ENCODE results near the gene RAB11FIP3. TPM values are rescaled to one million over a fixed set of nuclear protein-coding genes. Genes with fewer than 3 reads are reported as not detected.
"Not testable (repeated sequence)": the region's sequence is repeated elsewhere in the genome, so short reads cannot be mapped to it uniquely, and the experiment has no call there.

The RAB11FIP3 gene
- total and polyA plus RNA-seq, 9 donors: 18.0 to 58.1 (median 38.1) TPM

DNA sequence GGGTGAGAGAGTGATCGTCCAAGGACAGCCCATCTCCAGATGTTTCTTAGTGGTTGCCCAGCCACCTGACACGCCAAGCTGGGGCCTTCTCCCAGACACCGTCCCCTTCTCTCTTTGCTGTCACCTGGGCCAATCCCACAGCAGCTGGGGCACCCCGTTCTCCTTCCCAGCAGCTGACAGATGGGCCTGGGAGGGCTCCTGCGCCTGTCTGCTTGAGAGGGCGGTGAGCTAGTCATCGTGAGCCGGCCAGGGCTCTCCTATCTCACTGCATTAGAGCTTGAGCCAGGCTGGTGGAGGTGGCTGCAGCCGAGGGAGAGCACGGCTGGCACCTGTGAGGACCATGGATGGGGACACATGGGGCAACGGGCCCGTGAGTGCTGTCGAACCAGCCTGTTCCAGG, 41.2 kb downstream of the RAB11FIP3 start:
- 71 to 81% (median 74%) methylated on average over 11 to 13 of the region's 13 CpGs for WGBS, 3 donors
- Histone ChIP-seq H3K4me1 (ENCODE audit: insufficient read depth) (no peaks in the 10 kb centered on the region), H3K27ac (no peak overlapping the region), H3K9me3 (no peaks in the 10 kb centered on the region), H3K36me3 (no peaks in the 10 kb centered on the region), H3K4me3 (no peak overlapping the region), H3K27me3 (no peaks in the 10 kb centered on the region)
- intact Hi-C loops (cut with DNase I): no loop called here
- no peak for DNase-seq
- TF ChIP-seq, protein P1, sequence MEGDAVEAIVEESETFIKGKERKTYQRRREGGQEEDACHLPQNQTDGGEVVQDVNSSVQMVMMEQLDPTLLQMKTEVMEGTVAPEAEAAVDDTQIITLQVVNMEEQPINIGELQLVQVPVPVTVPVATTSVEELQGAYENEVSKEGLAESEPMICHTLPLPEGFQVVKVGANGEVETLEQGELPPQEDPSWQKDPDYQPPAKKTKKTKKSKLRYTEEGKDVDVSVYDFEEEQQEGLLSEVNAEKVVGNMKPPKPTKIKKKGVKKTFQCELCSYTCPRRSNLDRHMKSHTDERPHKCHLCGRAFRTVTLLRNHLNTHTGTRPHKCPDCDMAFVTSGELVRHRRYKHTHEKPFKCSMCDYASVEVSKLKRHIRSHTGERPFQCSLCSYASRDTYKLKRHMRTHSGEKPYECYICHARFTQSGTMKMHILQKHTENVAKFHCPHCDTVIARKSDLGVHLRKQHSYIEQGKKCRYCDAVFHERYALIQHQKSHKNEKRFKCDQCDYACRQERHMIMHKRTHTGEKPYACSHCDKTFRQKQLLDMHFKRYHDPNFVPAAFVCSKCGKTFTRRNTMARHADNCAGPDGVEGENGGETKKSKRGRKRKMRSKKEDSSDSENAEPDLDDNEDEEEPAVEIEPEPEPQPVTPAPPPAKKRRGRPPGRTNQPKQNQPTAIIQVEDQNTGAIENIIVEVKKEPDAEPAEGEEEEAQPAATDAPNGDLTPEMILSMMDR (IDR thresholded peaks at IDR 0.05): no peak
- TF ChIP-seq EP300 (IDR thresholded peaks at IDR 0.05) (no peak), POLR2A (IDR thresholded peaks at IDR 0.05) (no peak)

DNA sequence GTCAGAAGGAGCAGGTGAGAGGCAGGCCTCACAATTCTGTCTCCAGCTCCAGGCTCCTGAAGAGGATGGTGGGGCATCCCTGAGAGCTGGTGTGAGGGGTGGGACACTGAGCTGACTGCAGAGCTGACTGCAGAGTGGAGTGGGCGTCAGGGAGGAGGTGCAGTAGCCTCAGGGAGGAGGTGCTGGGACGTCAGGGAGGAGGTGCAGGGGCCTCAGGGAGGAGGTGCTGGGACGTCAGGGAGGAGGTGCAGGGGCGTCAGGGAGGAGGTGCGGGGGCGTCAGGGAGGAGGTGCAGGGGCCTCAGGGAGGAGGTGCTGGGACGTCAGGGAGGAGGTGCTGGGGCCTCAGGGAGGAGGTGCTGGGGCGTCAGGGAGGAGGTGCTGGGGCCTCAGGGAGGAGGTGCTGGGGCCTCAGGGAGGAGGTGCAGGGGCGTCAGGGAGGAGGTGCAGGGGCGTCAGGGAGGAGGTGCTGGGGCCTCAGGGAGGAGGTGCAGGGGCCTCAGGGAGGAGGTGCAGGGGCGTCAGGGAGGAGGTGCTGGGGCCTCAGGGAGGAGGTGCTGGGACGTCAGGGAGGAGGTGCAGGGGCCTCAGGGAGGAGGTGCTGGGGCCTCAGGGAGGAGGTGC, 41.9 kb downstream of the RAB11FIP3 start:
- H3K4me1 ChIP-seq (ENCODE audit: insufficient read depth); H3K4me3 ChIP-seq; H3K27ac ChIP-seq; H3K9me3 ChIP-seq; H3K36me3 ChIP-seq; DNase-seq; intact Hi-C loops (cut with DNase I); H3K27me3 ChIP-seq: not testable (repeated sequence)
- 41 to 46% (median 43%) methylated on average over 12 of the region's 12 CpGs for WGBS, 3 donors

DNA sequence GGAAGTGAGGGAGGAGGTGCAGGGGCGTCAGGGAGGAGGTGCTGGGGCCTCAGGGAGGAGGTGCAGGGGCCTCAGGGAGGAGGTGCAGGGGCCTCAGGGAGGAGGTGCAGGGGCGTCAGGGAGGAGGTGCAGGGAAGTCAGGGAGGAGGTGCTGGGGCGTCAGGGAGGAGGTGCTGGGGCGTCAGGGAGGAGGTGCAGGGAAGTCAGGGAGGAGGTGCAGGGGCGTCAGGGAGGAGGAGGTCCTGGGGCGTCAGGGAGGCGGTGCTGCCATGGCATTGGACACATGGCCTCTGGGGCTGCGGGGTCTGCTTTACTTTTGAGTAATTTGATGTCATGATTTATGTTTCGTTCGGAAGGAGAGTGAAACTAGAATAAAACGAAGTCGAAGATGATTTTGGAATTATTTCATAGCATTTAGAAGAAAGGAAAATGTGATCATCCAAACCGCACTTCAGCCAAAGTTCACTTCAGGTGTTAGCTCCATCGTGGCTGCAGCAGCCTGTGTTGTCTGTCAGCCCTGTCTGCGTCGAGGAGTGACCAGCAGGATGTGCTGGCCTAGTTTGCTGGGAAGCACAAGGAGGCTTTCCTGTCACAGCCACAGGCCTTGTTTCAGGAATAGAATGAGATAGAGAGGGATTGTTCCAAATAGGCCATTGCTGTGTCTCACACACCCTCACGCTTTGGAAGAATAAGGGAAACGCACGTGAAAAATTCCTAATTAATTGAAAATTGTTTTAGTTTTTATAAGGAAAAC, 42.8 kb downstream of the RAB11FIP3 start:
- DNase-seq: no peak
- Histone ChIP-seq H3K4me1 (ENCODE audit: insufficient read depth) (no peaks in the 10 kb centered on the region), H3K27me3 (no peaks in the 10 kb centered on the region), H3K9me3 (no peaks in the 10 kb centered on the region), H3K4me3 (no peak overlapping the region), H3K27ac (no peak overlapping the region), H3K36me3 (no peaks in the 10 kb centered on the region)
- 70 to 79% (median 72%) methylated on average over 18 to 19 of the region's 19 CpGs for WGBS, 3 donors
- TF ChIP-seq POLR2A (IDR thresholded peaks at IDR 0.05) (no peak), EP300 (IDR thresholded peaks at IDR 0.05) (no peak)
- TF ChIP-seq, protein P1 (IDR thresholded peaks at IDR 0.05): no peak
- intact Hi-C loops (cut with DNase I): no loop called here

DNA sequence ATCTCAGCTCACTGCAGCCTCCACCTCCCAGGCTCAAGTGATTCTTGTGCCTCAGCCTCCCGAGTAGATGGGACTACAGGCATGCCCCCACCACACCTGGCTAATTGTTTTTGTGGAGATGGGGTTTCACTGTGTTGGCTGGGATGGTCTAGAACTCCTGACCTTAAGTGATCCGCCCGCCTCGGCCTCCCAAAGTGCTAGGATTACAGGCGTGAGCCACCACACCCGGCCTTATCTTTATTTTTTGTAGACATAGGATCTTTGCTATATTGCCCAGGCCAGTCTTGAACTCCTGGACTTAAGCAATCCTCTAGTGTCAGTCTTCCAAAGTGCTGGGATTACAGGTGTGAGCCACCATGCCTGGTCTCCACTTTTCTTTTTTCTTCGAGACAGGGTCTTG, 44.0 kb downstream of the RAB11FIP3 start:
- 95 to 97% (median 96%) methylated on average over 7 of the region's 7 CpGs for WGBS, 3 donors
- H3K27me3 ChIP-seq; H3K36me3 ChIP-seq; H3K27ac ChIP-seq; H3K4me1 ChIP-seq (ENCODE audit: insufficient read depth); intact Hi-C loops (cut with DNase I); H3K4me3 ChIP-seq; H3K9me3 ChIP-seq; DNase-seq: not testable (repeated sequence)

DNA sequence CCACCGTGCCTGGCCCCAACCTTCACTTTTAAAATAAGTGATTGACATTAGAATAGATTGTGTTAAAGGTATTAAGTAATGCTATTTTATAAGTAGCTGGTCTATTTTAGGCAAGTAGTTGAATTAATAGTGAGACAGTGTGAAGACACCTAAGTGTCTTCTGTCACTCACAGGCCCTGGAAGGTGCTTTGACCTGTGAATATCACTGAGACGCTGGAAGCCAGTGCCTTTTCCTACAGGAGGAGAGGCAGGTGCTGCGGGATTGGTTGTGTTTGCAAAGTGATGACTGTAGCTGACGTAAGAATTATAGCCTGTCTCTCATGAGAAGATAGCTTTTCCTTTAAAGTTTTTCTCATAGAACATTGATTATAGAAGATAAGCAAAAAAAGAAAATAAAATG, 45.0 kb downstream of the RAB11FIP3 start:
- intact Hi-C loops (cut with DNase I): no loop called here
- H3K9me3 ChIP-seq: no peaks in the 10 kb centered on the region
- no peaks in the 10 kb centered on the region for H3K36me3 ChIP-seq
- WGBS, 3 donors: 87 to 92% (median 91%) methylated on average over 4 of the region's 4 CpGs
- no peaks in the 10 kb centered on the region for H3K4me1 ChIP-seq (ENCODE audit: insufficient read depth)
- no peak for DNase-seq
- no peak overlapping the region for H3K27ac ChIP-seq
- TF ChIP-seq POLR2A (IDR thresholded peaks at IDR 0.05) (no peak), EP300 (IDR thresholded peaks at IDR 0.05) (no peak)
- TF ChIP-seq, protein P1 (IDR thresholded peaks at IDR 0.05): no peak
- no peaks in the 10 kb centered on the region for H3K27me3 ChIP-seq
- H3K4me3 ChIP-seq: no peak overlapping the region

Measured in ovary (tissue), 9 donors.